ENCODE data around the gene SNAI1.

The SNAI1 gene

DNA sequence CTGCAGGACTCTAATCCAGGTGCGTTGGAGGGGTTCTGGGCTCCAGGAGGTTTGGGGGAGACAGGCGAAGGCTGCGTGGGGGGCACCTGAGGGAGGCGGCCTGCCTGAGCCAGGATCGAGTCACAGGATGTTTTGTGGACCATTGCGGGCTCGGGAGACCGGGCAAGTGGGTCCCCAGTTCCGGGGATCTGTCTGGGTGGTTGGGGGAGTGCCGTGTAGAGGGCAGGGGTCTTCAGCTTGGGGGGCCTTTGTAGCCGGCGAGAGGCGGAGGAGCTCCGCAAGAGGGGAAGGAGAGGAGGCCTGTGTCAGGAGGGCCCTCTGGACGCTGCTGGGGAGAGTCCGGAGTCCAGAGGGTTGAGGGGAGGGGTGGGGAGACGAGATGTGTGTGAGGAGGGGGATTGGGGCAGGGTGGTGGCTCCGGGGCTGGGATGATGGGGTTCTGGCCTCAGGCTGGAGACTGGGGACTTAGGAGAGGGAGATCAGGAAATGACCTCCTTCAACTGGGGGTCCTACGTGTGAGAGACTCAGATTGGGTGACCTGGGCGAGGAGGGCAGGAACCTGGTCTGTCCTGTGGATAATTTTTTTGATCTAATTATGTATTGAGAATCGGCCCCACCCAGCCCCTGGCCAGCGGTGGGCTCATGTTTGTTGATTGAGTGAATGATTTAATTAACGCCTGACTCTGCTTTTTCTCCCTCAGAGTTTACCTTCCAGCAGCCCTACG is 505 bp downstream of the SNAI1 start:
- peaks cover 40% of the 10 kb centered on the region for H3K4me1 ChIP-seq (ENCODE audit: control insufficient read depth, low read depth, low read length)

DNA sequence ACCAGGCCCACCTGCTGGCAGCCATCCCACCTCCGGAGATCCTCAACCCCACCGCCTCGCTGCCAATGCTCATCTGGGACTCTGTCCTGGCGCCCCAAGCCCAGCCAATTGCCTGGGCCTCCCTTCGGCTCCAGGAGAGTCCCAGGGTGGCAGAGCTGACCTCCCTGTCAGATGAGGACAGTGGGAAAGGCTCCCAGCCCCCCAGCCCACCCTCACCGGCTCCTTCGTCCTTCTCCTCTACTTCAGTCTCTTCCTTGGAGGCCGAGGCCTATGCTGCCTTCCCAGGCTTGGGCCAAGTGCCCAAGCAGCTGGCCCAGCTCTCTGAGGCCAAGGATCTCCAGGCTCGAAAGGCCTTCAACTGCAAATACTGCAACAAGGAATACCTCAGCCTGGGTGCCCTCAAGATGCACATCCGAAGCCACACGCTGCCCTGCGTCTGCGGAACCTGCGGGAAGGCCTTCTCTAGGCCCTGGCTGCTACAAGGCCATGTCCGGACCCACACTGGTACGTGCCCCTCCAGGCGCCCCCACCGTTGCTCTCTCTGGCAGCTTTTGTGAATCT is 1.1 kb downstream of the SNAI1 start:
- no peak overlapping the region for H3K9ac ChIP-seq (ENCODE audit: low read length)
- H3K4me3 ChIP-seq (ENCODE audit: low read length) = no peak overlapping the region
- no peak overlapping the region for H3K27ac ChIP-seq (ENCODE audit: low read length)
- H3K4me1 ChIP-seq (ENCODE audit: control insufficient read depth, low read depth, low read length) = peaks cover 39% of the 10 kb centered on the region
- H3K36me3 ChIP-seq (ENCODE audit: control insufficient read depth, low read depth, low read length) = no peaks in the 10 kb centered on the region
- H3K27me3 ChIP-seq (ENCODE audit: control insufficient read depth, insufficient read depth, low read length) = peaks cover 40% of the 10 kb centered on the region
- no peaks in the 10 kb centered on the region for H3K9me3 ChIP-seq (ENCODE audit: control insufficient read depth, low read depth, low read length)

More for the DNA sequence above, 505 bp downstream of the SNAI1 start:
- H3K9me3 ChIP-seq (ENCODE audit: control insufficient read depth, low read depth, low read length) = no peaks in the 10 kb centered on the region
- peak overlapping the region; percentile 81 for H3K4me3 ChIP-seq (ENCODE audit: low read length)
- H3K9ac ChIP-seq (ENCODE audit: low read length) = peak overlapping the region; percentile 63
- peaks cover 44% of the 10 kb centered on the region for H3K27me3 ChIP-seq (ENCODE audit: control insufficient read depth, insufficient read depth, low read length)
- H3K36me3 ChIP-seq (ENCODE audit: control insufficient read depth, low read depth, low read length) = no peaks in the 10 kb centered on the region
- no peak overlapping the region for H3K27ac ChIP-seq (ENCODE audit: low read length)

DNA sequence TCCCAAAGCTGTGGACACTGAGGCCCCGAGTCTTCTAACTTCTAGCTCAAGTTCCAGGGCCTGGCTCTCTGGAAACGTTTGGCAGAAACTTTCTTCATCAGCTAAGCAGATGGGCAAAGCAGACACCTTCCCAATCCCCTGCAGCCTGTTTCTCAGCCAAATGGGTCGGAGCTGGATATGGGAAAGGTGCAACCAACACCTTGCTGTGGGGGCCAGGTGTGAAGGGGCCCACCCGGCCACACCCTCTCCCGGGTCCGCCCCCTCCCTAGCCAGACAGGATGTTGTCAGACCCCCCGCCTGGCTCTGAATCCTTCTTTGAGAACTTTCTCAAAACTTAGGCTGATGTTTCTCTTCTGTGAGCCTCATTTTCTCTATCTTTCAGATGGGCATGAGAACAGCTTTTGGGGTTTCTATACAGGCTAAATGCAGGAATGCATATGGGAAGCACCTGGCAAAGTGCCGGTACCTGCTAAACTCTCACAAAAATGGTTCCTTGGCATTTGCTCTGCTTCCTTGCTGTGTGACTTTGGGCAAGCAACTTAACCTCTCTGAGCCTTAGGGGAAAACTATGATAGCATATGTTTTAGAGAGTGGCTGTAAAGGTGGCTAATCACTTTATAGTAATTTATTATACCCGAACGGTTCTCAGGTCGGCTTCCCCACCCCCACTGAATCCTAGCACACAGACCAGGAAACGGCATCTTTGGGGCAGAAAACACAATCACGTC is 1.8 kb downstream of the SNAI1 start:
- peak overlapping the region; percentile 19 for H3K4me3 ChIP-seq (ENCODE audit: low read length)
- H3K27ac ChIP-seq (ENCODE audit: low read length) = no peak overlapping the region
- no peaks in the 10 kb centered on the region for H3K9me3 ChIP-seq (ENCODE audit: control insufficient read depth, low read depth, low read length)
- no peaks in the 10 kb centered on the region for H3K36me3 ChIP-seq (ENCODE audit: control insufficient read depth, low read depth, low read length)
- H3K27me3 ChIP-seq (ENCODE audit: control insufficient read depth, insufficient read depth, low read length) = peaks cover 38% of the 10 kb centered on the region
- peaks cover 46% of the 10 kb centered on the region for H3K4me1 ChIP-seq (ENCODE audit: control insufficient read depth, low read depth, low read length)
- no peak overlapping the region for H3K9ac ChIP-seq (ENCODE audit: low read length)

DNA sequence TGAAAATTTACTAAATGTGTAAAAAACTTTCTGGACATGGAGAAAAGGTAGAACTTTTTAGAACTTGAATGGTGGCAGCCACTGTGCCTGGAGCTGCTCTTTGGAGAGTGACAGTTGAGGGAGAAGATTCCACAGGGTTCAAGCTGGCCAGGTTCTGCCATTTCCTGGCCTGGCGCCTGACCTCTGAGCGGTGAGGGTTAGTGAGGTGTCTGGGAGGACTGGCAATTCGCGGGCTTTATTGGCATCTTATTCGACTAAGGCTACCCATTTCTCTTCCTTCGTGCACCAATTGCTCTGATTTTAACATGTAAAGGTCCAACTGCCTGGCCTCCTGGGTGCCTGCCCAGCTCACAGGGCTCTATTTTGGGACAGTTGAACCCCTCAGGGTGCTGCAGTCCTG is 2.4 kb downstream of the SNAI1 start:
- H3K36me3 ChIP-seq (ENCODE audit: control insufficient read depth, low read depth, low read length) = no peaks in the 10 kb centered on the region
- H3K27ac ChIP-seq (ENCODE audit: low read length) = no peak overlapping the region
- H3K9ac ChIP-seq (ENCODE audit: low read length) = no peak overlapping the region
- H3K27me3 ChIP-seq (ENCODE audit: control insufficient read depth, insufficient read depth, low read length) = peaks cover 32% of the 10 kb centered on the region
- H3K4me3 ChIP-seq (ENCODE audit: low read length) = peak overlapping the region; percentile 19
- H3K4me1 ChIP-seq (ENCODE audit: control insufficient read depth, low read depth, low read length) = peaks cover 51% of the 10 kb centered on the region
- H3K9me3 ChIP-seq (ENCODE audit: control insufficient read depth, low read depth, low read length) = no peaks in the 10 kb centered on the region

DNA sequence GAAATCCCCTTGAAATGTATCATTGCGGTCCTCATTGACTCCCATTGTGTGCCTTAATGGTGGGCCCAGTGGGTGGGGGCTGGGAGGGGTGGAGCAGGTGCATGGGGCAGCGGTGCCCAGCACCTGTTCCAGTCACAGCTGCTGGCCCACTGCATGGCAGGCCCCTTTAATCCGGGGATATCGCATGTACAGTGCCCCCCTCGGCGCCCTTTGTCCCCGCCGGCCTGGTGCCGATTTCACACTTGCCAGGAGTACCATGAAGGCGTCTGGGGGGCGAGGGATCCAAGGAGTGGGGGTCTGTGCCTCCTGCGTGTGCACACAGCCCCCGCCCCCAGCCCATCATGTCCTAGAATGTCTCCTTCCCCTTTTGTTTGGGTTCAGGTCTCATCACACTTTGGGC is 2.8 kb downstream of the SNAI1 start:
- Histone ChIP-seq H3K36me3 (ENCODE audit: control insufficient read depth, low read depth, low read length) (no peaks in the 10 kb centered on the region), H3K27ac (ENCODE audit: low read length) (no peak overlapping the region), H3K9ac (ENCODE audit: low read length) (no peak overlapping the region)

DNA sequence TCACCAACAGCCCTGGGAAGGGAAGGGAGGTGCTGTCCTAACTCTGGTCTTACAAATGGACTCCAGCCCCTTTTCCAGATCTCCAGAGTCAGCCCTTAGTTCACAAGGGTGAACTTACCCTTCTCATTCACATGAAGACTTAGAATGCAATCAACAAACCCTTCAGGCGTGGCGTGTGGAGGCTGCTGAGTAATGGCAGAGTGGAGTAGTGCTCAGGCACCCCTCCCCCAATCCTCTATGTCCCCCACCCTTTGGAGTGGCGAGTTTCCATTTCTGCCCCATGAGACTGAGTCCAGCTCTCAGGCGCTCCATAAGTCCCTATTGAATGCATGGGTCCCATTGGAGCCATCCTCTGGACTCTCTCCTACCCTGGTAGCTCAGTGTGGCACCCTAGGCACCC is 3.3 kb downstream of the SNAI1 start:
- Histone ChIP-seq H3K9ac (ENCODE audit: low read length) (no peak overlapping the region), H3K4me1 (ENCODE audit: control insufficient read depth, low read depth, low read length) (peaks cover 56% of the 10 kb centered on the region), H3K9me3 (ENCODE audit: control insufficient read depth, low read depth, low read length) (no peaks in the 10 kb centered on the region), H3K27me3 (ENCODE audit: control insufficient read depth, insufficient read depth, low read length) (peaks cover 24% of the 10 kb centered on the region), H3K4me3 (ENCODE audit: low read length) (no peak overlapping the region), H3K27ac (ENCODE audit: low read length) (no peak overlapping the region), H3K36me3 (ENCODE audit: control insufficient read depth, low read depth, low read length) (no peaks in the 10 kb centered on the region)

More for the DNA sequence above, 2.8 kb downstream of the SNAI1 start:
- Histone ChIP-seq H3K9me3 (ENCODE audit: control insufficient read depth, low read depth, low read length) (no peaks in the 10 kb centered on the region), H3K4me1 (ENCODE audit: control insufficient read depth, low read depth, low read length) (peaks cover 56% of the 10 kb centered on the region), H3K4me3 (ENCODE audit: low read length) (no peak overlapping the region), H3K27me3 (ENCODE audit: control insufficient read depth, insufficient read depth, low read length) (peaks cover 28% of the 10 kb centered on the region)

DNA sequence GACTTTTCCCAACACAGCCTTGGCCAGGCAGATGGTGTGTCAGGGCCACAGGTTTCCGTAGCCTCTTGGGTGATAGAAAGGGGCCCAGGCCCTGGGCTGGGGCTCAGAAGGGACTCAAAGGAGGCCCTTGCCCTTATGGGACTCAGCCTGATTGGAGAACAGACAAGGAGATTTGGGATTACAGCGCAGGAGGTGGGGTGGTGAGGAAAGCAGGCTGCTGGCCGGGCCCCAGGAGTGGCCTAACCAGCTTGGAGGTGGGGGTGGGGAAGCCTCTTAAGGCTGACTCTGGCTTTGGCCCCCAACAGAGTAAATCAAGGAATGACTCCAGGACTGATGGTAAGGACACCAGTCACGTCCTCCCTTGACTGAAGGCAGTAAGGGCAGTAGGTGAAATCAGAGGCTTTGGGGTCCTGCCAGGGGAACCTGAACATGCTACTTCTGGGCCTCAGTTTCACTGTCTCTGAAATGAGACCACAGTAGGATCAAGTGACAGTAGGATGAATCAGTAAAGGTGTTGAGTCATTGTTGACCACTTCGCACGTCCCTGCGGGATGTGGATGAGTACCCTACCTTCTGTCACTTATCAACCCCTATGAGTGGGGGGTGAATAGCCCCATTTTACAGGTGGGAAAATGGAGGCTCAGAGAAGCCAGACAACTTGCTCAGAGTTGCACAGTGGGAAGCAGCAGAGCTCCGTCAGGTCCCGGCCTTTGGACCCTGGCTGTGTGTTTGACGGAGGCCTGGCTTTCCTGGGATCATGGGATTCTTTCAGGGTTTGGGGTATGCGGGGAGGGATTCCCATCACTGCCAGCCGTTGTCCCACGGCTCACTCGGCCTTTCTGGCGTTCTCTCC is 4.5 kb downstream of the SNAI1 start:
- Histone ChIP-seq H3K4me3 (ENCODE audit: low read length) (no peak overlapping the region), H3K36me3 (ENCODE audit: control insufficient read depth, low read depth, low read length) (no peaks in the 10 kb centered on the region), H3K9ac (ENCODE audit: low read length) (no peak overlapping the region), H3K27ac (ENCODE audit: low read length) (no peak overlapping the region), H3K4me1 (ENCODE audit: control insufficient read depth, low read depth, low read length) (peaks cover 44% of the 10 kb centered on the region), H3K9me3 (ENCODE audit: control insufficient read depth, low read depth, low read length) (no peaks in the 10 kb centered on the region), H3K27me3 (ENCODE audit: control insufficient read depth, insufficient read depth, low read length) (peaks cover 12% of the 10 kb centered on the region)

DNA sequence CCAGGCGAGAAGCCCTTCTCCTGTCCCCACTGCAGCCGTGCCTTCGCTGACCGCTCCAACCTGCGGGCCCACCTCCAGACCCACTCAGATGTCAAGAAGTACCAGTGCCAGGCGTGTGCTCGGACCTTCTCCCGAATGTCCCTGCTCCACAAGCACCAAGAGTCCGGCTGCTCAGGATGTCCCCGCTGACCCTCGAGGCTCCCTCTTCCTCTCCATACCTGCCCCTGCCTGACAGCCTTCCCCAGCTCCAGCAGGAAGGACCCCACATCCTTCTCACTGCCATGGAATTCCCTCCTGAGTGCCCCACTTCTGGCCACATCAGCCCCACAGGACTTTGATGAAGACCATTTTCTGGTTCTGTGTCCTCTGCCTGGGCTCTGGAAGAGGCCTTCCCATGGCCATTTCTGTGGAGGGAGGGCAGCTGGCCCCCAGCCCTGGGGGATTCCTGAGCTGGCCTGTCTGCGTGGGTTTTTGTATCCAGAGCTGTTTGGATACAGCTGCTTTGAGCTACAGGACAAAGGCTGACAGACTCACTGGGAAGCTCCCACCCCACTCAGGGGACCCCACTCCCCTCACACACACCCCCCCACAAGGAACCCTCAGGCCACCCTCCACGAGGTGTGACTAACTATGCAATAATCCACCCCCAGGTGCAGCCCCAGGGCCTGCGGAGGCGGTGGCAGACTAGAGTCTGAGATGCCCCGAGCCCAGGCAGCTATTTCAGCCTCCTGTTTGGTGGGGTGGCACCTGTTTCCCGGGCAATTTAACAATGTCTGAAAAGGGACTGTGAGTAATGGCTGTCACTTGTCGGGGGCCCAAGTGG is 5.3 kb downstream of the SNAI1 start:
- Histone ChIP-seq H3K9me3 (ENCODE audit: control insufficient read depth, low read depth, low read length) (no peaks in the 10 kb centered on the region), H3K4me1 (ENCODE audit: control insufficient read depth, low read depth, low read length) (peaks cover 43% of the 10 kb centered on the region), H3K36me3 (ENCODE audit: control insufficient read depth, low read depth, low read length) (no peaks in the 10 kb centered on the region), H3K27ac (ENCODE audit: low read length) (no peak overlapping the region), H3K4me3 (ENCODE audit: low read length) (no peak overlapping the region), H3K27me3 (ENCODE audit: control insufficient read depth, insufficient read depth, low read length) (peaks cover 9% of the 10 kb centered on the region), H3K9ac (ENCODE audit: low read length) (no peak overlapping the region)

DNA sequence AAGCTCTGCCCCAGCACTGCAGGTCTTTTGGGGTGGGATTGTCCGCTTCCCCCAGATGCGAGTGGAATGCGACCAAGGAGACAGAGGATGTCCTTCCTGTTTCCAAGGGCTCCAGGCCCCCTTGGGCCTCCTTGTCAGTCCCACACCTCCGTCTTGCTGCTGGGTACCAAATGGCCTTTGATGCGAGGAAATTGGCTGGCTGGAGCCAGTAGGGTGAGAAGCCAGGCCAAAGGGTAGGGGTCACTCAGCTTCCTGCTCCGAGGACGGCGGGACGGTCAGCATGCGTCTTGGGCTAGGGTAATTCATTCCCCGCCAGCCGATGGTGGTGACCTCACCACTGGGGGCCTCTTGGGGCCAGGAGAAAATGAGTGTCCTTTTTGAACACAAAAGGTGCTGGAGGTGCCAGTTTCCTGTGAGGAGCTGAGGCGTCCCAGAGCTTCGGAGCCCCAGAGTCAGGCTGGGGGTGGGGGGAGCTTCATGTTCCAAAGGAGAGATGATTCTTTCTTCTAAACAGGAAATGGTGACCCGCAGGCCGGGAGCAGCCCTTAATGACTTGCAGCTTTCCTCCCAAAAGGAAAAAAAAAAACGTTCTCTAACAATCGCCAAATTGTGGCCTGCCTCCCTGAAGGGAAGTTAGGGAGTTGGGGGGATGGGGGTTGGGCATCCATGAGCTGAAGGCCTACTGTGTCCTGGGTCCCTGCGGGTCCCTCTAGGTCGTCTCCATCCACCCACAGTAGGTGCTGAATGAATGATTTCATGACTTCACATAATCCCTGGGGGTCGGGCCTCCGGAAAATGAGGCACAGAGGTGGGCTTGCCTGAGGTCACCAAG is 6.7 kb downstream of the SNAI1 start:
- no peaks in the 10 kb centered on the region for H3K36me3 ChIP-seq (ENCODE audit: control insufficient read depth, low read depth, low read length)
- peaks cover 43% of the 10 kb centered on the region for H3K4me1 ChIP-seq (ENCODE audit: control insufficient read depth, low read depth, low read length)
- peak overlapping the region; percentile 16 for H3K9ac ChIP-seq (ENCODE audit: low read length)
- no peak overlapping the region for H3K4me3 ChIP-seq (ENCODE audit: low read length)
- peak overlapping the region; percentile 12 for H3K27ac ChIP-seq (ENCODE audit: low read length)
- no peaks in the 10 kb centered on the region for H3K27me3 ChIP-seq (ENCODE audit: control insufficient read depth, insufficient read depth, low read length)
- H3K9me3 ChIP-seq (ENCODE audit: control insufficient read depth, low read depth, low read length) = no peaks in the 10 kb centered on the region

DNA sequence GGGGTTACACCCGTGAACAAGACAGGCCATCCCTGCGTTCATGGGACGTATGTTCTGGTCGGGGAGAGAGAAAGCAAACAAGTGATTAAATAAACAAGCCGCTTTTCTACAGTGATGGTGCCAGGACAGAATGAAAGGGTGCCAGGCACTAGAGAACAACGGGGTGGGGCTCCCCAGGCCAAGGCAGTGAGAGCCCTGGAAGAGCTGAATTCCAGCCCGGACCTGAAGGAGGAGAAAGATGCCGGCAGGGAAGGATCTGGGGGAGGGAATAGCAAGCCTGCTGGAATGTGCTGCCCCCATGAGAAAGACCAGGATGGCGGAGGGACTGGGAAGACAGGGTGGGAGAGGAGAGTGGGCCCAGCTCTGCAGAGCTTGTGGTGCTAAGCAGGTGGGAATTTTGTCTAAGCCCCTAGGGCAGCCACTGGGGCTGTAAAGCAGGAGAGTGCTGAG is 7.5 kb downstream of the SNAI1 start:
- Histone ChIP-seq H3K4me3 (ENCODE audit: low read length) (no peak overlapping the region), H3K27ac (ENCODE audit: low read length) (no peak overlapping the region), H3K9me3 (ENCODE audit: control insufficient read depth, low read depth, low read length) (no peaks in the 10 kb centered on the region), H3K9ac (ENCODE audit: low read length) (peak overlapping the region; percentile 16), H3K27me3 (ENCODE audit: control insufficient read depth, insufficient read depth, low read length) (no peaks in the 10 kb centered on the region), H3K4me1 (ENCODE audit: control insufficient read depth, low read depth, low read length) (peaks cover 35% of the 10 kb centered on the region), H3K36me3 (ENCODE audit: control insufficient read depth, low read depth, low read length) (no peaks in the 10 kb centered on the region)
